BLaER1 (cell line): ENCODE results near the gene CCDC14.
"Not testable (repeated sequence)": the region's sequence is repeated elsewhere in the genome, so short reads cannot be mapped to it uniquely, and the experiment has no call there.

ENCODE experiments used
- H3K27ac ChIP-seq: shearing (Covaris generic); formaldehyde crosslinking; 2 replicates; pipeline ENCODE4 v1.8.1; 2022
- H3K27me3 ChIP-seq: shearing (Covaris generic); formaldehyde crosslinking; 2 replicates; pipeline ENCODE4 v1.8.1; 2022
- H3K36me3 ChIP-seq: shearing (Covaris generic); formaldehyde crosslinking; 2 replicates; pipeline ENCODE4 v1.8.1; 2022
- H3K4me1 ChIP-seq: shearing (Covaris generic); formaldehyde crosslinking; 2 replicates; pipeline ENCODE4 v1.8.1; 2022
- H3K4me2 ChIP-seq: shearing (Covaris generic); formaldehyde crosslinking; 2 replicates; pipeline ENCODE4 v1.8.1; 2022
- H3K4me3 ChIP-seq: shearing (Covaris generic); formaldehyde crosslinking; 2 replicates; pipeline ENCODE4 v1.8.1; 2022
- H3K9ac ChIP-seq: shearing (Covaris generic); formaldehyde crosslinking; 2 replicates; pipeline ENCODE4 v1.8.1; 2022
- H3K9me3 ChIP-seq: shearing (Covaris generic); formaldehyde crosslinking; 2 replicates; pipeline ENCODE4 v1.8.1; 2022
- H4K20me1 ChIP-seq: shearing (Covaris generic); formaldehyde crosslinking; 2 replicates; pipeline ENCODE4 v1.8.1; 2022
- Cebpa-rat ChIP-seq: shearing (Covaris generic); IDR thresholded peaks from 2 replicates; pipeline ENCODE4 v1.8.1; 2022

The CCDC14 gene, protein sequence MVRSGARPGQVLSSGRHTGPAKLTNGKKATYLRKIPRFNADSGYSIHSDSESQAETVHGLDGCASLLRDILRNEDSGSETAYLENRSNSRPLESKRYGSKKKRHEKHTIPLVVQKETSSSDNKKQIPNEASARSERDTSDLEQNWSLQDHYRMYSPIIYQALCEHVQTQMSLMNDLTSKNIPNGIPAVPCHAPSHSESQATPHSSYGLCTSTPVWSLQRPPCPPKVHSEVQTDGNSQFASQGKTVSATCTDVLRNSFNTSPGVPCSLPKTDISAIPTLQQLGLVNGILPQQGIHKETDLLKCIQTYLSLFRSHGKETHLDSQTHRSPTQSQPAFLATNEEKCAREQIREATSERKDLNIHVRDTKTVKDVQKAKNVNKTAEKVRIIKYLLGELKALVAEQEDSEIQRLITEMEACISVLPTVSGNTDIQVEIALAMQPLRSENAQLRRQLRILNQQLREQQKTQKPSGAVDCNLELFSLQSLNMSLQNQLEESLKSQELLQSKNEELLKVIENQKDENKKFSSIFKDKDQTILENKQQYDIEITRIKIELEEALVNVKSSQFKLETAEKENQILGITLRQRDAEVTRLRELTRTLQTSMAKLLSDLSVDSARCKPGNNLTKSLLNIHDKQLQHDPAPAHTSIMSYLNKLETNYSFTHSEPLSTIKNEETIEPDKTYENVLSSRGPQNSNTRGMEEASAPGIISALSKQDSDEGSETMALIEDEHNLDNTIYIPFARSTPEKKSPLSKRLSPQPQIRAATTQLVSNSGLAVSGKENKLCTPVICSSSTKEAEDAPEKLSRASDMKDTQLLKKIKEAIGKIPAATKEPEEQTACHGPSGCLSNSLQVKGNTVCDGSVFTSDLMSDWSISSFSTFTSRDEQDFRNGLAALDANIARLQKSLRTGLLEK

GRCh38 chr3:123960781-123961507 is at the start of gene CCDC14:
CCDC14 (minus strand) TSS chr3:123961229; CDS start chr3:123961173, 56 bp downstream.
- Histone ChIP-seq H3K27ac (peak within 1 kb of the TSS; percentile 87), H3K9ac (peak within 1 kb of the TSS; percentile 90), H3K36me3 (peaks cover 5% of the 10 kb centered on the region; the same call in 1 of the 2 replicates), H3K4me2 (peak within 1 kb of the TSS; percentile 68), H4K20me1 (no peaks in the 10 kb centered on the region), H3K9me3 (no peaks in the 10 kb centered on the region), H3K4me1 (peaks cover 18% of the 10 kb centered on the region), H3K27me3 (no peaks in the 10 kb centered on the region), H3K4me3 (peak within 1 kb of the TSS; percentile 81)
- no peak for TF ChIP-seq Cebpa-rat

GRCh38 chr3:124008321-124008720 is 47.3 kb upstream of the CCDC14 start:
- not testable (repeated sequence) for H3K27ac ChIP-seq, H3K9me3 ChIP-seq, H3K9ac ChIP-seq, H3K4me3 ChIP-seq, H3K4me2 ChIP-seq, H4K20me1 ChIP-seq, H3K36me3 ChIP-seq, H3K4me1 ChIP-seq, H3K27me3 ChIP-seq

DNA sequence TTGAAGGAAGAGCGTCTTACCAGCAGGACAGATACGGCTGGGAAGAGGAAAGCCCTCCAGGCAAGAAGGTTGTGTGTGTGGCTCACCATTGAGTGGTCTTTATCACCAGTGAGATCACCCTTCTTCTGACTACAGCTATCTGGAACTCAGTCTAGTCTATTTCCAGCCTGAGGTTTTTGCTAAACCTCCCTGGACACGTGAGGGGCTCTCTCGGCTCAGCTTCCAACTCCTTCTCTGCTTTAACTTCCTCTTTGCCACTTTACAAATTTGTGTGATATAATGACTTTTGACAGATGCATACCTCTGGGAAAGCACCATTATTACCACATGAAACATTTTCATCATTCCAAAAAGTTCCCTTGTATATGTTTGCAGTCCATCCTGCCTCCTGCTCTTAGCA is 46.2 kb upstream of the CCDC14 start:
- TF ChIP-seq Cebpa-rat, result no peak
- H3K27ac ChIP-seq, result no peak overlapping the region
- peak overlapping the region; percentile 17 for H3K4me2 ChIP-seq
- H4K20me1 ChIP-seq, result no peaks in the 10 kb centered on the region
- no peak overlapping the region for H3K4me3 ChIP-seq
- no peaks in the 10 kb centered on the region for H3K27me3 ChIP-seq
- H3K9ac ChIP-seq, result no peak overlapping the region
- peaks cover 14% of the 10 kb centered on the region for H3K4me1 ChIP-seq
- no peaks in the 10 kb centered on the region for H3K9me3 ChIP-seq
- no peaks in the 10 kb centered on the region for H3K36me3 ChIP-seq

- H3K27me3 ChIP-seq, H3K27ac ChIP-seq, H3K4me3 ChIP-seq, H3K36me3 ChIP-seq, H4K20me1 ChIP-seq, H3K9ac ChIP-seq, H3K9me3 ChIP-seq: not testable (repeated sequence)
- peak overlapping the region; percentile 19; the same call in 1 of the 2 replicates for H3K4me2 ChIP-seq
- peaks cover 29% of the 10 kb centered on the region for H3K4me1 ChIP-seq
Measured at GRCh38 chr3:124002405-124003079, 41.5 kb upstream of the CCDC14 start.

GRCh38 chr3:124001366-124001765 is 40.3 kb upstream of the CCDC14 start:
- Histone ChIP-seq H3K9me3 (peaks cover 11% of the 10 kb centered on the region; the same call in 1 of the 2 replicates), H3K4me2 (peak overlapping the region; percentile 51), H3K4me1 (peaks cover 20% of the 10 kb centered on the region)
- not testable (repeated sequence) for H3K27me3 ChIP-seq, H3K4me3 ChIP-seq, H3K36me3 ChIP-seq, H3K27ac ChIP-seq, H3K9ac ChIP-seq, H4K20me1 ChIP-seq

- Histone ChIP-seq H3K9me3 (peaks cover 16% of the 10 kb centered on the region; the same call in 1 of the 2 replicates), H3K27ac (no peak overlapping the region), H4K20me1 (no peaks in the 10 kb centered on the region), H3K4me2 (no peak overlapping the region), H3K4me3 (no peak overlapping the region), H3K4me1 (peaks cover 18% of the 10 kb centered on the region), H3K36me3 (no peaks in the 10 kb centered on the region), H3K27me3 (no peaks in the 10 kb centered on the region), H3K9ac (no peak overlapping the region)
- TF ChIP-seq Cebpa-rat, result no peak
Measured at GRCh38 chr3:123997543-123997942, 36.5 kb upstream of the CCDC14 start.

DNA sequence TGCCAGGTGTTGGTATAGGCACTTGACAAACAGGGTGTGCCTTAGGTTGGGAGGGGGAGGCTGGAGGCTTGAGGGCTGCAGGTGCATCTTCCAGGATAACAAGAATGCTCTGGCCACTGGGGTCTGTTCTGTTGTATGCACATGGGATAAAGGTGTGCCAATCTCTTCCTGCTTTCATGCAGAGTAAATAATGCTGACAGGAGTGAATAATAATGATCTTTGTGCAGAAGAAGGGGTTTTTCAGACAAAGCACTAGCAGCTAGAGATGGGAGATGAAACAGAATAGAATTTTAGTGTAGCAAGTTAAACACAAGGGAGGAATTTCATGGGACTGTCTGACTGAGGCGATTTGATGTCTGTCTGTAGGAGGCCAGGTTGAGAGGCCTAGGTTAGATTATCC is 32.8 kb upstream of the CCDC14 start:
- no peaks in the 10 kb centered on the region for H3K27me3 ChIP-seq
- H3K4me1 ChIP-seq, result no peaks in the 10 kb centered on the region
- no peak overlapping the region for H3K9ac ChIP-seq
- H3K4me2 ChIP-seq, result no peak overlapping the region
- TF ChIP-seq Cebpa-rat, result no peak
- peaks cover 21% of the 10 kb centered on the region for H3K9me3 ChIP-seq
- no peaks in the 10 kb centered on the region for H4K20me1 ChIP-seq
- no peak overlapping the region for H3K27ac ChIP-seq
- no peak overlapping the region for H3K4me3 ChIP-seq
- no peaks in the 10 kb centered on the region for H3K36me3 ChIP-seq

GRCh38 chr3:123991730-123992588 is 30.9 kb upstream of the CCDC14 start, which contains the start of gene ROPN1:
ROPN1 (minus strand) TSS chr3:123992124; CDS start chr3:123980481, 11,643 bp downstream.
- H3K9me3 ChIP-seq, result peaks cover 17% of the 10 kb centered on the region
- not testable (repeated sequence) for H3K27me3 ChIP-seq, H3K4me3 ChIP-seq, H3K36me3 ChIP-seq, H3K9ac ChIP-seq, H4K20me1 ChIP-seq, H3K4me1 ChIP-seq, H3K27ac ChIP-seq, H3K4me2 ChIP-seq
